NB4 (cell line): ENCODE data around the gene ERFL.

Experiments
- CTCF ChIP-seq: IDR thresholded peaks from one replicate; pipeline ENCODE4 v1.5.1; 2012; ENCODE audit warnings: low read depth, low read length
- MYC ChIP-seq: IDR thresholded peaks from 2 replicates; pipeline ENCODE4 v1.6.1; 2011; ENCODE audit warnings: low read depth, low read length
- POLR2A ChIP-seq: IDR thresholded peaks from 2 replicates; pipeline ENCODE4 v1.6.1; 2011; ENCODE audit warnings: mild to moderate bottlenecking; ENCODE audit not compliant: insufficient read length; ENCODE audit errors: extremely low read depth

- no peak for TF ChIP-seq POLR2A
- TF ChIP-seq CTCF, result no peak
- TF ChIP-seq MYC, result no peak
These were observed 43.1 kb upstream of the ERFL start for GRCh38 chr19:41971363-41971762.
